HG02763 (cell line): ENCODE results near the gene MAP2K5.

Experiments used
- ATAC-seq: cut with Tn5 transposase; IDR thresholded peaks from one replicate; pipeline ENCODE4 v1.9.1; 2021; ENCODE audit warnings: mild to moderate bottlenecking, moderate library complexity; ENCODE audit not compliant: unreplicated experiment

The MAP2K5 gene

DNA sequence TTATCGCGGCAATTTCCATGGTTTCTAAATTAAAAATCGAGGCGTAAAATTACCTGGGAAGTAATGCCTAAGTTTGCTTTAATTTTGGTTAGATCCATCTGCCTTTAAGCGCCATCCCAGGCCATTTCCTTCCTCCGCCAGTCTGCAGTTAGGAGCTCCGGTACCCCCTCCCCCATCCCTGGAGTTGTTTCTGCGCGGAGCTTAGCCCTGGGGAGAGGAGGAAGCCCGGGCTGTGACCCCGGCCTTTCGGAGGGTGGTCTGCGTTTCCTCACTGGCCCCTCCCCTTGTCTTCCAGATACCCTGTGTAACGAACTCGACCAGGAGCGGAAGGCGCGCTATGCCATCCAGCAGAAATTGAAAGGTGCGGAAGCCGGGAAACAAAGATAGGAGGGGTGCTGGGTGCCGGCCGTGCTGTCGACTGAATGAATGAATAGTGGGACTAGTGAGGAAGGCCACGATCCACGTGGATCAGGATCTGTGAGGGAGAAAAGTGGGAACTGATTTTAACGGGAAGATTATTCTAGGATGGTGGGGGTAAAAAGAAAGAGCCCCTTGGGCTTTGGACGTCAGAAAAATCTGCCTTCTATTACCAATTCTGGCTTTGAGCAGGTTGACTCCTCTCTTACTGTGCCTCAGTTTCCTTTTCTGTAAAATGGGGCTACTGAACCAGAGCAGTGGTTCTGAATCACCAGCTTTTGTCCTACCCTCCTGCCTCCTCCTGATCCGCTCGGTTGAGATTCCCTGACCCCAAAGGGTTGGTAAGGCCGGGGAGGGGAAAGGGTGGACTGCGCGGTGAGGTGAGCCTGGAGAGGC, 290.6 kb downstream of the MAP2K5 start:
- no peak for ATAC-seq

DNA sequence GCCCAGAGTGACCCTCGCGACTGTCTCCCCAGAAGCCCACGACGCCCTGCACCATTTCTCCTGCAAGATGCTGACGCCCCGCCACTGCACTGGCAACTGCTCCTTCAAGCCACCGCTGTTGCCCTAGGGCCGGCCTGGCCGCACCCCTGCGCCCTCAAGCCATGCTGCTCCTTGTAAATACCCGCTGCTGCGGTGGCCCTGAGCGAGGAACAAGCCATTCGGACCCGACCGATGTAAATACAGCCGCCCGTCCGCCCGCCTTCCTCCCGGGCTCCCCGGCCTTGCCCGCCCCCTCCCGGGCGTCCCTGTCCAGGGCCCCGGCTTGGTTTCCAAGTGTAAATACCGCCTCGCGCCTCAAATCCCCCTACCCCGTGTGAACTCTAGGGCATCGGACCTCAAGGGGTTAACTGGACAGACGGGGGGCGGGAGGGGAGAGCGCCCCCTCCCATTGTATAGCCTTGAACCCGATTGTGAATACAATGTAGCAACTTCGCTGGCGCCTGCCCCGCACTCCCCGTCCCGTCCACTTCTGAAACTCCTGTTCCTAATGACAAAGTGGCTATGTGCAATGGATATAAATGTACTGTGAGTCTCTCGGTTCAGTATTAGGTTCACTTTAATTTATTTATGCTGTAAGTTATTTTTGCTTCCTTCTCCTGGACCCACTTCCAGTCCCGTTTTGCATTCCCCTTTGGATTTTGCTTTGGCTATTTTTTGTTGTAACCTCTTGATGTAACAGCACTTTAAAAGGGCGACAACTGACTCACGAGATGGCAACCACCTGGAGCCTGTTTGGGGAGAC, 291.4 kb downstream of the MAP2K5 start:
- no peak for ATAC-seq

DNA sequence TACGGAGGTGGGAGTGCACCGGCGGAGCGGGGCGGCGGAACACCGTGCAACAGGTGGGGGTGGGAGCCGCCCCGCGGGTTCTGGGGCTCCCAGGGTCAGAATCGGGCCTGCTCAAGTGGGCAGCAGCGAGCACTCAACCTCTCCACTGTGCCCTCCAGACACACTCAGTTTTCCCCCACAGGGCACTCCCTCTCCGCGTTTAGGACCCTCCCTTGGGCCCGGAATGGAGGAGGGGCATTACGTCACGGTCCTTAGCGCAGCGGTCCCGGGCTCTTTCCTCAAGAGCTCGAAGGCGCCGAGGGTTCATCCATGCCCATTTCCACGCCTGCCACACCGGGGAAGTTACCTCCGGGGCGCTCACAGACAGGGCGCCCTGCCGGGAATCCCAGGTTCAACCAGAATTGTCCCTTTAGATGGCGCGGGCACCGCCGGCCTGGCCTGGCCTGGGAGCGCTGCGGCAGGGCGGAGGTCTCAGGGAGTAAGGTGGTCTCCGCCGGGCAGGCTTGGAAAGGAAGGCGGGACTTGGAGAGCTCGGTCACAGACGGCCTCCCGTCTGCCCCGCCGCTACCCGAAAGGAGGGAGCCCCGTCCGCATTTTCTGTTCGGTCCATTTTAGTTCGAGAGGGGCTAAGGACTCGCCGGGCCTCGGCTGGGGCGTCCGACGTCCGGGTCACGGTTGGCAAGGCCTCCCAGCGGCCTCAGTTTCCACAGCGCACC, 292.2 kb downstream of the MAP2K5 start:
- ATAC-seq = no peak

DNA sequence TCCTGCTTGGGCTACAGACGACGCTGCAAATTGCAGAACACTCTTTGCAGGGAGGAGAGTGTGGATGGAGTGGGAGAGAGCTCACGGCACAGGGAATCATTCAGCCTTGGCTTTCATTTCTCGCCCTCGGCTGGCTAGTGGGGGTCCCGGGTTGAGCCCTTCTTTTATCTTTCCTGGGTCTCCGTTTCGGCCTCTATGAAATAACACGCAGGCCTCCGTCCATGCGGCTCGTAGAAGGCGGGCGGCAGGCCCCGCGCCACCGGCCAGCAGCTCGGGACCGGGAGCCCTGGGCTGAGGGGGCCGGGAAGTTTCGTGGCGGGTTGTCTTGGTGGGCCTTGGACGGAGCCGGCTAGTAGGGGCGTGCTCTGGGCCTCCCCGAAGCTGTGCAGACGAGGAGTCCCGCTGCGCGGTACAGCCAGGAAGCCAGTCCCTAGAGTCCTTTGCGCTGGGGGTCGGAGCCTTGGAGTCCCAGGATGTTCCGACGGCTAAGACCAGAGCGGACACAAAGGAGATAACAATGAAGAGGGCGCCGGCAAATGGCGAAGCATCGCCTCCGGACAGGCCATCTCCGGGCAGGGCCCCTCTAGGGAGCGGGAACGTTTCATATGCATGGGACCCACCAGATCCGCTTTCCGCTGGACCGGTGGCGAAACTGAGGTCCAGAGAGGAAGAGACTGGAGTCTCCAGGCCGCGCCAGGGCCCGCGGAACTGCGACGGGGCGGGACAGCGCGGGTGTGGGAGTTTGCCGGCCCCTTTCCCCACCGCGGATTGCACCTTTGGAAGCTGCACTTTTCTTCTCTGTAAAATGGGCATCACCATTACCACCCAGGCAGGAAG, 293.0 kb downstream of the MAP2K5 start:
- ATAC-seq = no peak

DNA sequence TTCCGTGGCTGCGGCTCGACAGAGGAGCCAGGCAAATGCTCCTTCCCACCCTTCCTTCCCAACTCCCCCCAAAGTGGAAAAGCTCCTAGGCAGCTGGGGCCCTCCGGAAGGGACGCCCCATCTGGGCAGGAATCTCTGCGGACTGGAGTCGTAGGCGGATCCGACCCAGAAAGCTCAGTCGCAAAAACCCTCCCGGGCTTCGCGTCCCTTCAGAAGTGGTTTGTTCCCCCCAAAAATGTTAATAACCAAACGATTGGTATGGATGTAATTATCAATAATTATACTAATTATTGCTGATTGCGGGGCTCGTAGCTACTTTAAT, 293.6 kb downstream of the MAP2K5 start:
- no peak for ATAC-seq

DNA sequence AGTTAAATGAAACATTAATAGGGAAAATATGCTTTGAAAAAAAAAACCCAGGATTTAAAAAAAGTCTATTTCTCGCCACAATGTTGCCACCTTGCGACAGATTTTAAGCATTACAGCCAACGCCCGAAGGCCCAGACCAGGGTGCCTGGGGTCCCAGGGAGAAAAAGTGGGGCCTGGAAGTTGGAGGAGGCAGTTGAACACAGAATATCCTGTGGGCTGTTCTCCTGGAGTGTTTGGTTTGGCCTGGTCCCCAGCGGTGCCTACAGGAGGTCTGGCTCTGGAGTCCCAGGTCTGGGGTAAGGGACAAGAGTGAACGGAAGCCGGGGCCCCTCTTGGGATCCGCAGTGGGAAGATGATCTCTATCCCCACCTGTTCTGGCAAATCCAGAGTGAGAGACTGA, 294.0 kb downstream of the MAP2K5 start:
- ATAC-seq = no peak

DNA sequence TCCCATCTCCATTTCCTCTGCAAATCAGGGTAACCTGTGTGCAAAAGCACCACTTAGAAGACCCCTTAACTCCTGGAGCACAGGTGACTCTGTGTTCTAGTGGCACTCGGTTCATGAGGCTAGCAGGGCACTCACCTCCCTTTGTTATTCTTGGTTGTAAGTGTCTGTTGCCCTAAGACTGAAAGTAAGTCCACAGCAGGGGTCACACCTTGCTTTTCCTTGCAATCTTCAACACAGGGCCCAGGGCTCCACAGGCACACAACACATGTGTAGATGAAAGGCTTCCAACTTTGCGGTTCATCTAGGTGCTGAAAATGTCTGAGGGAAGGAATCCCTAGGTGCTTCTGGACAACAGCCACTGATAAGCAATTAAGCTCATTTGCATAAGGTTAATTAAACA, 294.5 kb downstream of the MAP2K5 start:
- no peak for ATAC-seq

DNA sequence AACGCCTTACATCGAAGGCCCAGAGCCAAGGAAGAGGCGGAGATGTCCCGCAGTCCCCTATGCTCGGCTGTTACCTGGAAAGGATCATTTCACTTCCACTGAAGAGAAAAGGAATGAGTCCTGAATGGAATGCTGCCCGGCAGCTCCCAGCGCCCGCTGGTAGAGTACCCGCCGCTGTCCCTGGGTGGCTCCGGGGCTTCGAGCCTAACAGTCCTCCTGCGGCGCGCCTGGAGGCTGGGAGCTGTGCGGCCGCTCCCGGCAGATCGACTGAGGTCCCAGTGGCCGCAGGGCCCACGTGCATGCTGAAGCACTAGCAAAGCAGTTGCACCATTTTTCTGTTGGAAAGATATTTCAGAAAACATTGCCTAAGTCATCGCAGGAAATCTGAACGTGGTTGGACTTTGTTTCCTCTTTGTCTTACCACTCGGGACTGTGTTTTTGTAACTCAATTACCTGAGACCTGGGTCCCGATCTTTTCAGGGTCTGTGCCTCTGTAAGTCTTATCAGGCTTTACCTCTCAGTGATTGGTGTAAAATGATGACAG, 296.4 kb downstream of the MAP2K5 start:
- ATAC-seq = no peak

DNA sequence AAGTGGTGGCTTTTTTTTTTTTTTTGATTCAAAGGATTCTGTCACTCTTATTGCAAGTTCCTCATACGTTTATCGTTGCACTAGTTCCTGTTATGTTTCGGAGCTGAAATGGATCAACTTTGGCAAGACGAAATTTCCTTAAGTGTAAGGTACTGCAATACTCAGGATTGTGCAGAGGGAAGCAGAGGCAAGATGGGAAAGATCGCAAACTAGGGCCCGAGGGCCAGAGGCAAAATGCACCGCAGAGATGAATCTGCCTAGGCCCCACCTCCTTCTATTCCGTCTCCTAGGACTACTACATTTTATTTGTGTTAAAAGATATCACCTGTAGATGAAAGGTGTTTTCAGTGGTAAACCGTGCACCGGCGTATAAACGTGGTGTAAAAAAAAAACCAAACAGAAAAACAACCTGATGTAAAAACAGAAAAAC, 297.0 kb downstream of the MAP2K5 start:
- no peak for ATAC-seq

DNA sequence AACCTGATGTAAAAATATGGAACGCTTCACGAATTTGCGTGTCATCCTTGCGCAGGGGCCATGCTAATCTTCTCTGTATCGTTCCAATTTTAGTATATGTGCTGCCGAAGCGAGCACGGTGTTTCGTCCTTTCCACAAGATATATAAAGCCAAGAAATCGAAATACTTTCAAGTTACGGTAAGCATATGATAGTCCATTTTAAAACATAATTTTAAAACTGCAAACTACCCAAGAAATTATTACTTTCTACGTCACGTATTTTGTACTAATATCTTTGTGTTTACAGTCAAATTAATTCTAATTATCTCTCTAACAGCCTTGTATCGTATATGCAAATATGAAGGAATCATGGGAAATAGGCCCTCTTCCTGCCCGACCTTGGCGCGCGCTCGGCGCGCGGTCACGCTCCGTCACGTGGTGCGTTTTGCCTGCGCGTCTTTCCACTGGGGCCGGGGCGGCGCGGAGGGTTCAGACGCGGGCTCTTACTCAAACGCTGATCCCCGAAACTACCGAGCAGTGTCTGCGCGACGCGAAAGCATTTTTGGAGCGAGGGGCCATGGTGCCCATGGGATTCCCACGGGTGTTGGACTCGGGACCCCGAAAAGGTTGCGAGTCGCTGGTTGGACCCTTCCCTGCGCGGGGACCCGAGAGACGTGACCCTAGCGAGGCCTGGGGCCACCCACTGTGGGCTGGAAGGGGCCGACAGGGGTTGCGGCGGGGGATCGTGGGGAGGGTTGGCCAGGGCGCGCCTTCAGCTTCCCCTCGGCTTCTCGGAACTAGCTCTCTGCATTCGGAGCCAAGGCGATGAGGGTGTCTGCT, 297.6 kb downstream of the MAP2K5 start, which contains the start of gene RNU6-1:
Gene RNU6-1 (minus strand): TSS at position 117 of the 820 bp plus-strand sequence.
- peak; percentile 88 for ATAC-seq

DNA sequence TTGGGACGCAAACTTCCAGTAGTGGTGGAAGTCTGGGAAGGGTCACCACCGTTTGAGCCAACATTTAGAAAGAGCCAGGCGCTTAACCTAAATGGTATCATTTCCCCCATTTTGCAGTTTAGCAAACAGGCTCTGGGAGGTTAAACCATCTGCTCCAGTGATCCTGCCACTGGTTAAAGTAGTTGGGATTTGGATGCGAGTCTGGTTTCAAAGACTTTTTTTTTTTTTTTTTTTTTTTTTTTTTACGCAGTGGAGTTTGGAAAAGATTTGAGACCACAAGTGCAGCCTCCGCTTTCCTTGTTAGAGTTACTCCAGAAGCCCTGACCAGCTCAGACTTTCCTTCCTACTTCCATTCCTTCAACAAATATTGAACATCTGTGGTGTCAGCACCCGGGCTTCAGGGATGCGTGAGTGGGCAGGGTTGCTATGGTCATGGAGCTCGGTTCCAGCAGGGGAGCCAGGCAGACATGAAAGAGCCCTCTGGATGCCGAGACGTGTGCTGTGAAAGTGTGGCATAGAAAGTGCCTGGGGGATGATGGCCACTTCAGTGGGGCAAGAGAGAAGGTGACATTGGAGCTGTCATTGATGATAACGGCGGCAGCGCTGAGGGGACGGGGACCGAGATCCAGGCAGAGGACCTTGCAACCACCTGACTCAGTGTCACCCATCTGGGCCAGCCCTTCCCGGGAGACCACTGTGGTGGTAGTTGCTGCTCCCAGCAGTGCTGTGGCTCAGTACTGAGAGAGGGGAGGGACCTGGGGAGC, 298.4 kb downstream of the MAP2K5 start:
- ATAC-seq = no peak

DNA sequence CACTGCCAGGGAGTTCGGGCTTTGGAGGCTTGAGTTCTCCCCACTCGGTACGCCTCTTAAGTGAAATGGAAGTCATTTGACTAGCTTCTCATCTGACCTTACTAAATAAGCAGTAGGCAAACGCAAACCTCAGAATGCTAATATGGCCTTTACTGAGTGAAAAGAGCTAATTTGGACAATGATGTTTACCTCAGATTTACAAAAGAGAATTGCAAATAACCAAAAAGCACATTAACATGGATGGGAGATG, 298.9 kb downstream of the MAP2K5 start:
- ATAC-seq = no peak

DNA sequence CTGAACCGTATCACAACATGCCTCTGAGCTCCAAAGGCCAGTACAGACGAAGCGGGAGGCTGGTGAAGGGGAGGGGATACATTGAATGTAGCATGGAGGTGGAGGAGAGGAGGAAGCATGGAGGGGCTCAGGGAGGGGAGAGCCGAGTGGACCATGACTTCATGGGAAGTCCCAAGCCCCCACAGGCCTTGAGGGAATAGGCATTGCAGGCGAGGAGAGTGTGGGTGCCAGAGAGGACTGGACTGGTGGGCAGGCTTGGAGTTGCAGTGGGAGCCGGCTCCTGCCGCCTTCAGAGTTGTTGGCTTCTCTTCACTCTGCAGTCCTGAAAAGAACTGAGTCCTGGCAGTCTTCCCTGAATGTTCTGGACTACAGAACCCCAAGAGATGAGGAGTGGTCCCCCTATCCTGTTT, 300.6 kb downstream of the MAP2K5 start:
- ATAC-seq = no peak

DNA sequence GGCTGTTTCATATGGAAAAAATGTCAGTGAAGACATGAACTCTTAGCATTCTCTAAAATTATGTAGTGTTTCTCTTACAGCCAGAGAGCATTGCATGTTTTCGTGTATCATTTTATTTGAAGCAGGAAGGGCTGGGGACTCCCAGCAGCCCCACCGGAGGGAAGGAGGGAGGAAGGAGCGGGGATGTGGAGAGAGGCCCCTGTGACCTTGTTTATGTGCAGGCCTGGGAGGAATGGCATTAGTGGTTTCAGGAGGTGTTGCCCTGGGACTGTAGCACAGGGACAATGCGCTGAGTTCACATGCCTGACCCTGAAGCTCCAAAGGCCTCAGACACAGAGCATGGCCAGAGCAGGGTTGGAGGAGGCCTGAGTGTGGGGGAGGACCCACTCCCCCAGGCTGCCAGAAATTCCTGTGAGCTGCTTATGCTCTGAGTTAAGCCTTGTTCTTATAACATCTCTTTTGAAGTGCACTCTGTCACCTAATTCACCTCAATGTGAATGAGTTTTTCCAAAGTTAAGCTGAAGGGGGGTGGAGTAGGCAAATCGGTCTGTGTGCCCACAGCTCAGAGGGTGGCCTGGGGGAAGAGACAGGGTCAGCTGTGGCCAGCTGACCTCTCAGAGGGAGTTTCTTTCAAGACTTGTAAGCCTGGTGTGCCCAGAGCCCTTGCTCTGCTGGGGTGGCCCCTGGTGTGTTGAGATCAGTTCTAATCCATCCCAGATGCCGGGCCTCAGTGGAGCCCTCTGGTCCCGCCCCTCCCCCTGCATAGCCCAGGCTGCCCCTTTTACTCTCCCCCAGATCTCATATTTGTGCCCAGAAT, 301.3 kb downstream of the MAP2K5 start:
- ATAC-seq = no peak

DNA sequence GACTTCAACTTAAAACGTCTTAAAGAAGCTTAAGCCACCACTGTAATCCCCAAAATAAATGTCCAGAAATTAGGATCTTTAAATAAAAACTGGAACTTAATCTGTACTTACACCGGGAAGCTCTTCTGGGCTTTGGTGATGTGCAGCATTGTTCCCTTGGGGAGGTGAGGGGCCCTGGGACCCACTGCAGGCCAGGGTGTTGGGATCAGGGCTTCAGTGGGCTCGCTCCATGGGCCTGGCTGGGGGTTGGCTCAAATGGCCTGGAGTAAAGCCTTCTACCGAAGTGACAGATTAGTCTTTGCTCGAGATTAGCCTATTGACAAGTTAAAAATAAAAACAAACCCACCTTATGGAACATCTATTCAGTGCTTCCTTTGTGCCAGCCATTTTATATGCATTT, 303.5 kb downstream of the MAP2K5 start:
- no peak for ATAC-seq

DNA sequence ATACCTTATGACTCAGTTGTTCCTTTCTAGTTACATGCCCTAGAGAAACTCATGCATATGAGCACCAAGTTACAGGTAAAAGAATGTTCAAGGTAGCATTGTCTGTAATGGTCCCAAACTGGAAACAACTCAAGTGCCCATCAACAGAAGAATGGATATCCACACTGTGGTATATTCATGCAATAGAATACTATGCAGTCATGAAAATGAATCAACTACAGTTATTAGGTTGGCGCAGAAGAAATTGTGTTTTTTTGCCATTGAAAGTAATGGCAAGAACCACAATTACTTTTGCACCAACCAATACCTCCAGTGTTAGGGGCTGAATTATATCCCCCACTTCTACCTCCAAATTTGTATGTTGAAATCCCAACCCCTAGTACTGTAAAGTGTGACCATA, 307.0 kb downstream of the MAP2K5 start:
- no peak for ATAC-seq

DNA sequence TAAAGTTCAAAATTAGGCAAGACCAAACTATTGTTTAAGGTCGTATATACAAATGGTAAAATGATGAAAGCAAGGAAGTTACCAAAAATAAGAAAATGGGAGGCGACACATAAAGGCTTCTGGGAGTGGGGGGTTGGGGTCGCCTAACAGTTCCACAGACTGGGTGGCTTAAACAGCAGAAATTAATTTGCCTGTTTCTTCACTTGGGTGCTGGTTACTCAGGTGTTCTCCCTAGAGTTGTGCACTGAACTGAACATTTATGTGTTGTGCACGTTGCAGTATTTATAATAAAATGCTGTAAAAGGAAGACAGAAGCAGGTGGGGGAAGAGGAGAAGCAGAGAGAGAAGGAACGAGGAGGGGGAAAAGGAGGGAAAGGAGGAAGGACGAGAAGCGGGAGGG, 307.8 kb downstream of the MAP2K5 start:
- ATAC-seq = no peak

DNA sequence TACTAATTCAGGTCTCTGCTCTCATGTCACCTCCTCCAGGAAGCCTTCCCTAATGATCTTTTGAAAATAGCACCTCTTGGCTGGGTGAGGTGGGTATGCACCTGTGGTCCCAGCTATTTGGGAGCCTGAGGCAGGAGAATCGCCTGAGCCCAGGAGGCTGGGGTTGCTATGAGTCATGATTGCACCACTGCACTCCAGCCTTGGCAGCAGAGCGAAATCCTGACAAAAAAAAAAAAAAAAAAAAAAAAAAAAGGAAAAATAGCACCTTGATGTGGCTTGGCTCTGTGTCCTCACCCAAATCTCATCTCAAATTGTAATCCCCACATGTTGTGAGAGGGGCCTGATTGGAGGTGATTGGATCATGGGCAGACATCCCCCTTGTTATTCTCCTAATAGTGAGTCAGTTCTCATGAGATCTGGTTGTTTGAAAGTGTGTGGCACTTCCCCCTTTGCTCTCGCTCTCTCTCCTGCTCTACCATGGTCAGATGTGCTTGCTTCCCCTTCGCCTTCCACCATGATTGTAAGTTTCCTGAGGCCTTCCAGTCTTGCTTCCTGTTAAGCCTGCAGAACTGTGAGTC, 308.6 kb downstream of the MAP2K5 start:
- no peak for ATAC-seq
